KBM-7 (cell line): Measurements from ENCODE around the gene HTR4.

Source experiments
- DNase-seq: peaks from one replicate; pipeline ENCODE4 v3.0.0-alpha.2; 2015
- in situ Hi-C: fragments of 300-500 bp; cut with MboI; formaldehyde crosslinking; loops from 2 replicates; pipeline ENCODE4 v1.14.3; 2020; ENCODE audit warnings: low sequenced_read_pairs, low pct_unique_long_range_greater_than_20kb, mixed read lengths

HTR4 gene

GRCh38 chr5:148458036-148458888, 196.1 kb downstream of the HTR4 start:
- in situ Hi-C loops, result no loop called here
- peak; percentile 14 for DNase-seq

- in situ Hi-C loops, result no loop called here
- DNase-seq, result peak; percentile 20
Measured at GRCh38 chr5:148457183-148457620, 197.1 kb downstream of the HTR4 start.

- in situ Hi-C loops, result no loop called here
Measured at GRCh38 chr5:148455185-148455584, 199.1 kb downstream of the HTR4 start.

GRCh38 chr5:148454576-148454975, 199.8 kb downstream of the HTR4 start:
- no peak for DNase-seq
- in situ Hi-C loops, result no loop called here

More at GRCh38 chr5:148455185-148455584, 199.1 kb downstream of the HTR4 start:
- no peak for DNase-seq

- DNase-seq, result no peak
- in situ Hi-C loops, result no loop called here
Measured at GRCh38 chr5:148452499-148453193, 201.7 kb downstream of the HTR4 start.

- in situ Hi-C loops, result no loop called here
- no peak for DNase-seq
Measured at GRCh38 chr5:148446611-148447010, 207.7 kb downstream of the HTR4 start.

GRCh38 chr5:148445578-148445977, 208.7 kb downstream of the HTR4 start:
- in situ Hi-C loops, result no loop called here
- DNase-seq, result no peak

GRCh38 chr5:148443998-148444397, 210.3 kb downstream of the HTR4 start:
- in situ Hi-C loops, result no loop called here
- peak; percentile 57 for DNase-seq

GRCh38 chr5:148443241-148443640, 211.1 kb downstream of the HTR4 start:
- DNase-seq, result no peak
- in situ Hi-C loops, result no loop called here

- in situ Hi-C loops, result no loop called here
- DNase-seq, result no peak
Measured at GRCh38 chr5:148438933-148439332, 215.4 kb downstream of the HTR4 start.

- in situ Hi-C loops, result no loop called here
- no peak for DNase-seq
Measured at GRCh38 chr5:148437249-148437648, 217.1 kb downstream of the HTR4 start.

- in situ Hi-C loops, result no loop called here
Measured at GRCh38 chr5:148436029-148436428, 218.3 kb downstream of the HTR4 start.

GRCh38 chr5:148433826-148434225, 220.5 kb downstream of the HTR4 start:
- DNase-seq, result no peak
- in situ Hi-C loops, result no loop called here

More at GRCh38 chr5:148436029-148436428, 218.3 kb downstream of the HTR4 start:
- DNase-seq, result no peak
